ENCODE data around the gene VGLL1. TPM values are rescaled to one million over a fixed set of nuclear protein-coding genes. Genes with fewer than 3 reads are reported as not detected.

Gene VGLL1
- total RNA-seq, 1 experiment from 2014 or later = not detected

GRCh38 chrX:136585262-136585661 is 53.2 kb downstream of the VGLL1 start:
- no peak for DNase-seq (ENCODE audit: low read depth, low spot score)
- in situ Hi-C loops (cut with HindIII; ENCODE audit: low pct_unique_long_range_greater_than_20kb, low sequenced_read_pairs) (no loop called here), intact Hi-C loops (cut with micrococcal nuclease; ENCODE audit: unreplicated experiment) (no loop called here)
- Histone ChIP-seq H3K4me1 (ENCODE audit: control insufficient read depth, insufficient read depth, low read length) (0 out of 2 replicates have a peak, but pooled peaks cover under 1% of the 10 kb centered on the region), H3K4me3 (ENCODE audit: low read depth in 2 of 2, low read length in 2 of 2) (no peak overlapping the region), H3K27ac (ENCODE audit: low read length) (no peak overlapping the region), H3K9me3 (ENCODE audit: control insufficient read depth, insufficient read depth, low read depth, low read length) (no peaks in the 10 kb centered on the region), H3K36me3 (ENCODE audit: control insufficient read depth, insufficient read depth, low read length) (no peaks in the 10 kb centered on the region), H3K27me3 (ENCODE audit: control insufficient read depth, insufficient read depth, low read length) (no peaks in the 10 kb centered on the region)
- POLR2A ChIA-PET = no interaction called here
- no TSS peak for BruUV-seq (replicated peaks)
- no peak for ATAC-seq
- no peak for TF ChIP-seq CTCF (IDR thresholded peaks at IDR 0.05)
- TF ChIP-seq REST (IDR thresholded peaks at IDR 0.05; ENCODE audit: insufficient read depth in 1 of 2, low read depth in 2 of 2, low read length in 1 of 2) = no peak
- TF ChIP-seq TCF7L2 (IDR thresholded peaks at IDR 0.05; ENCODE audit: low read depth, low read length) = no peak
- TF ChIP-seq SIN3A (IDR thresholded peaks at IDR 0.05; ENCODE audit: borderline replicate concordance, insufficient read depth, low read depth, low read length) = no peak
- no peak for TF ChIP-seq POLR2AphosphoS5 (IDR thresholded peaks at IDR 0.05; ENCODE audit: low read depth, low read length)
- CTCF ChIA-PET = no interaction called here

- no peaks in the 10 kb centered on the region for H3K27me3 ChIP-seq (ENCODE audit: control insufficient read depth, insufficient read depth, low read length)
- H3K36me3 ChIP-seq (ENCODE audit: control insufficient read depth, insufficient read depth, low read length) = no peaks in the 10 kb centered on the region
- ATAC-seq (no peak), DNase-seq (ENCODE audit: low read depth, low spot score) (no peak)
- ChIA-PET CTCF (no interaction called here), POLR2A (no interaction called here)
- TF ChIP-seq SIN3A (IDR thresholded peaks at IDR 0.05; ENCODE audit: borderline replicate concordance, insufficient read depth, low read depth, low read length) (no peak), POLR2AphosphoS5 (IDR thresholded peaks at IDR 0.05; ENCODE audit: low read depth, low read length) (no peak), TCF7L2 (IDR thresholded peaks at IDR 0.05; ENCODE audit: low read depth, low read length) (no peak), CTCF (IDR thresholded peaks at IDR 0.05) (no peak), REST (IDR thresholded peaks at IDR 0.05; ENCODE audit: insufficient read depth in 1 of 2, low read depth in 2 of 2, low read length in 1 of 2) (no peak)
- H3K9me3 ChIP-seq (ENCODE audit: control insufficient read depth, insufficient read depth, low read depth, low read length) = no peaks in the 10 kb centered on the region
- H3K4me1 ChIP-seq (ENCODE audit: control insufficient read depth, insufficient read depth, low read length) = 0 out of 2 replicates have a peak, but pooled peaks cover 3% of the 10 kb centered on the region
- no peak overlapping the region for H3K4me3 ChIP-seq (ENCODE audit: low read depth in 2 of 2, low read length in 2 of 2)
- in situ Hi-C loops (cut with HindIII; ENCODE audit: low pct_unique_long_range_greater_than_20kb, low sequenced_read_pairs) = no loop called here
- H3K27ac ChIP-seq (ENCODE audit: low read length) = no peak overlapping the region
- intact Hi-C loops (cut with micrococcal nuclease; ENCODE audit: unreplicated experiment) = no loop called here
- BruUV-seq (replicated peaks) = no TSS peak
Observed at GRCh38 chrX:136585960-136586359, 53.9 kb downstream of the VGLL1 start.
